Kidney (tissue), 14 donors: ENCODE results near the gene VRK1. TPM values are rescaled to one million over a fixed set of nuclear protein-coding genes. Genes with fewer than 3 reads are reported as not detected.
A peak's percentile ranks its signal among the peaks of the same experiment; 100 is the strongest.

ENCODE experiments used
- DNase-seq, 5 donors: peaks; one replicate each; pipeline ENCODE4 v3.0.0-alpha.2; 2013 to 2020
- FAIRE-seq: peaks from 2 replicates; lab custom pipeline; 2012; peaks lifted over from hg19 to GRCh38; lab: Jason Lieb, UNC
- H3K27ac ChIP-seq, 2 donors: one replicate each; pipeline ENCODE4 v1.7.0; 2013; ENCODE audit warnings: low read depth in 2 of 2, low read length in 2 of 2, inconsistent platforms in 1 of 2
- H3K27me3 ChIP-seq: one replicate; pipeline ENCODE4 v1.7.1; 2013; ENCODE audit warnings: low read length, inconsistent platforms; ENCODE audit not compliant: control insufficient read depth, insufficient read depth
- H3K36me3 ChIP-seq, 3 donors: one replicate each; pipeline versions ENCODE4 v1.7.0 to v1.7.1; 2013; ENCODE audit warnings: low read length in 3 of 3, control low read depth in 1 of 3, inconsistent platforms in 1 of 3; ENCODE audit not compliant: insufficient read depth in 3 of 3, control insufficient read depth in 2 of 3
- H3K4me1 ChIP-seq, 3 donors: one replicate each; pipeline versions ENCODE4 v1.7.0 to v1.7.1; 2013; ENCODE audit warnings: low read length in 3 of 3, inconsistent platforms in 1 of 3, low read depth in 1 of 3; ENCODE audit not compliant: control insufficient read depth in 2 of 3, insufficient read depth in 2 of 3
- H3K4me3 ChIP-seq, 3 donors: one replicate each; pipeline versions ENCODE4 v1.7.0 to v1.8.1; 2013; ENCODE audit warnings: low read length in 3 of 3, control low read depth in 1 of 3, inconsistent platforms in 1 of 3
- H3K9ac ChIP-seq, 3 donors: one replicate each; pipeline versions ENCODE4 v1.7.0 to v1.7.1; 2013; ENCODE audit warnings: low read length in 3 of 3, control low read depth in 1 of 3, inconsistent platforms in 1 of 3
- H3K9me3 ChIP-seq, 3 donors: one replicate each; pipeline versions ENCODE4 v1.7.0 to v1.7.1; 2013; ENCODE audit warnings: low read length in 3 of 3, control low read depth in 1 of 3, inconsistent platforms in 1 of 3; ENCODE audit not compliant: control insufficient read depth in 2 of 3, insufficient read depth in 1 of 3
- CTCF ChIP-seq: IDR thresholded peaks from 3 replicates; pipeline ENCODE4 v1.5.1; 2012; ENCODE audit warnings: mild to moderate bottlenecking, moderate library complexity, borderline replicate concordance; ENCODE audit not compliant: insufficient read depth; ENCODE audit errors: extremely low read depth
- intact Hi-C: fragments of 100-400 bp; cut with DNase I; formaldehyde crosslinking; loops from one replicate; pipeline ENCODE4 v1.11.1; 2022
- polyA plus RNA-seq: library from polyadenylated mRNA; stranded (reverse); fragments of 350-450 nt; fragmentation: Illumina TruSeq; extraction: RNeasy Lipid Tissue Mini Kit (QIAGEN cat#74804); gene quantifications from one replicate; pipeline ENCODE4 v1.2.3, GENCODE V29; 2014; ENCODE audit warnings: low read depth, low replicate concordance; ENCODE audit not compliant: insufficient read depth
- total RNA-seq: library from RNA; stranded (reverse); fragmentation: NEBNext Ultra II Directional; extraction: Animal tissue kit (Norgen Biotek cat#: 25700); gene quantifications from one replicate; pipeline ENCODE4 v1.2.1, GENCODE V29; 2021
- donor health status: control.
- donor health status: control.
- donor health status: control.
- donor health status: control.
- donor health status: control.
- donor health status: DM: yes; HTN: yes; CAD: no.
- donor health status: Normal renal cell carcinoma (clear cell type).

Gene VRK1
- total and polyA plus RNA-seq, 2 donors from 2014 or later = 6.6 to 15.8 TPM

- no peaks in the 10 kb centered on the region for H3K9me3 ChIP-seq
- TF ChIP-seq CTCF = no peak
- no peak for FAIRE-seq
These were observed 32.6 kb downstream of the VRK1 start for GRCh38 chr14:96829791-96830190.

GRCh38 chr14:96830946-96831345 is 33.8 kb downstream of the VRK1 start:
- no peak overlapping the region for H3K9ac ChIP-seq
- H3K27ac ChIP-seq = no peak overlapping the region
- H3K4me1 ChIP-seq = no peaks in the 10 kb centered on the region
- FAIRE-seq (no peak), DNase-seq (peak in 1 of 5 donors; percentile 1)
- H3K9me3 ChIP-seq = no peaks in the 10 kb centered on the region
- H3K4me3 ChIP-seq = no peak overlapping the region
- intact Hi-C loops = no loop called here
- H3K27me3 ChIP-seq = no peaks in the 10 kb centered on the region
- TF ChIP-seq CTCF = no peak
- no peaks in the 10 kb centered on the region for H3K36me3 ChIP-seq

More at GRCh38 chr14:96829791-96830190, 32.6 kb downstream of the VRK1 start:
- no peak for DNase-seq
- Histone ChIP-seq H3K4me3 (no peak overlapping the region), H3K9ac (no peak overlapping the region), H3K4me1 (no peaks in the 10 kb centered on the region), H3K27me3 (no peaks in the 10 kb centered on the region), H3K36me3 (no peaks in the 10 kb centered on the region), H3K27ac (no peak overlapping the region)
- intact Hi-C loops = no loop called here

GRCh38 chr14:96832351-96832750 is 35.2 kb downstream of the VRK1 start:
- intact Hi-C loops = no loop called here

More at GRCh38 chr14:96832351-96832750, 35.2 kb downstream of the VRK1 start:
- Histone ChIP-seq H3K4me1 (no peaks in the 10 kb centered on the region), H3K9ac (no peak overlapping the region), H3K27ac (no peak overlapping the region), H3K27me3 (no peaks in the 10 kb centered on the region), H3K9me3 (no peaks in the 10 kb centered on the region), H3K36me3 (no peaks in the 10 kb centered on the region), H3K4me3 (no peak overlapping the region)
- no peak for FAIRE-seq
- no peak for TF ChIP-seq CTCF
- no peak for DNase-seq
